ENCODE measurements around the gene TNS1.

DNA sequence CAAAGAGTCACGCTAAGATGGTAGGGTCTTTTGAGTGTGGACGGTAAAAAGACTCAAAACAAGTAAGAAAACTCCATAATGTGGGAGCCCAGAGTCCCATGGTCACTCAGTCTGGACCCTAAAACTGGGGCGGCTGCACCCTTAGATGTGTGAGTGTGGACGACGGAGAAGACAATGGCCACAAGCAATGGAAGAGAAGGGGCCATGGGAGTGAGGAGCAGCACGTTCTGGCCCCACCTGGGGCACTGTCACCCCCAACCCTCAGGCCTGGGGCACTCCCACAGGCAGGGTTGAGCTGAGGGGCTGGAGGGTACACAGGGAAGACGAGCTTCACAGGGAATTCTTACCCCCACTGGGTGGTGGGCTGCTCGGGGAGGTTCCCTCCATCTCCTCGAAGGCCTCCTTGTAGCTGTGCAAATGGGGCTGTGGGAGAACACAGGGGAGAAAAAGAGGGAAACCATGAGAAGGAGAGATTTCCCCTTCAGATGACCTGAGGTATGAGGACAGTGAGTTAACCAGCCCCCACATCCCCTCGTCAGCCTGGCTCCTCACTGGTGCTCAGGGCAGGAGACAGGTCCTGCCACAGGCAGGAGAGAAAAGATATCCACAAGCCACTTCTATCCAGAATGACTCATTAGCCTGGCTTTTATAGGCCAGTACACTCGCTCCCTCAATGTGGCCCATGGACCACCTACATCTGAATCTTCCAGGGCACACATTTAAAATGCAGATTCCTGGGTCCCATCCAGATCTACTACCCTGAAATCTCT is 167.9 kb downstream of the TNS1 start:
- TF ChIP-seq, protein P1, sequence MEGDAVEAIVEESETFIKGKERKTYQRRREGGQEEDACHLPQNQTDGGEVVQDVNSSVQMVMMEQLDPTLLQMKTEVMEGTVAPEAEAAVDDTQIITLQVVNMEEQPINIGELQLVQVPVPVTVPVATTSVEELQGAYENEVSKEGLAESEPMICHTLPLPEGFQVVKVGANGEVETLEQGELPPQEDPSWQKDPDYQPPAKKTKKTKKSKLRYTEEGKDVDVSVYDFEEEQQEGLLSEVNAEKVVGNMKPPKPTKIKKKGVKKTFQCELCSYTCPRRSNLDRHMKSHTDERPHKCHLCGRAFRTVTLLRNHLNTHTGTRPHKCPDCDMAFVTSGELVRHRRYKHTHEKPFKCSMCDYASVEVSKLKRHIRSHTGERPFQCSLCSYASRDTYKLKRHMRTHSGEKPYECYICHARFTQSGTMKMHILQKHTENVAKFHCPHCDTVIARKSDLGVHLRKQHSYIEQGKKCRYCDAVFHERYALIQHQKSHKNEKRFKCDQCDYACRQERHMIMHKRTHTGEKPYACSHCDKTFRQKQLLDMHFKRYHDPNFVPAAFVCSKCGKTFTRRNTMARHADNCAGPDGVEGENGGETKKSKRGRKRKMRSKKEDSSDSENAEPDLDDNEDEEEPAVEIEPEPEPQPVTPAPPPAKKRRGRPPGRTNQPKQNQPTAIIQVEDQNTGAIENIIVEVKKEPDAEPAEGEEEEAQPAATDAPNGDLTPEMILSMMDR (IDR thresholded peaks at IDR 0.05 in 2 of 3, conservative IDR thresholded peaks at IDR 0.05 in 1 of 3; ENCODE audit: control insufficient read depth in 2 of 3, extremely low read depth in 1 of 3, insufficient read depth in 1 of 3, low read depth in 3 of 3, low read length in 3 of 3) = no peak
- TF ChIP-seq, protein P2, sequence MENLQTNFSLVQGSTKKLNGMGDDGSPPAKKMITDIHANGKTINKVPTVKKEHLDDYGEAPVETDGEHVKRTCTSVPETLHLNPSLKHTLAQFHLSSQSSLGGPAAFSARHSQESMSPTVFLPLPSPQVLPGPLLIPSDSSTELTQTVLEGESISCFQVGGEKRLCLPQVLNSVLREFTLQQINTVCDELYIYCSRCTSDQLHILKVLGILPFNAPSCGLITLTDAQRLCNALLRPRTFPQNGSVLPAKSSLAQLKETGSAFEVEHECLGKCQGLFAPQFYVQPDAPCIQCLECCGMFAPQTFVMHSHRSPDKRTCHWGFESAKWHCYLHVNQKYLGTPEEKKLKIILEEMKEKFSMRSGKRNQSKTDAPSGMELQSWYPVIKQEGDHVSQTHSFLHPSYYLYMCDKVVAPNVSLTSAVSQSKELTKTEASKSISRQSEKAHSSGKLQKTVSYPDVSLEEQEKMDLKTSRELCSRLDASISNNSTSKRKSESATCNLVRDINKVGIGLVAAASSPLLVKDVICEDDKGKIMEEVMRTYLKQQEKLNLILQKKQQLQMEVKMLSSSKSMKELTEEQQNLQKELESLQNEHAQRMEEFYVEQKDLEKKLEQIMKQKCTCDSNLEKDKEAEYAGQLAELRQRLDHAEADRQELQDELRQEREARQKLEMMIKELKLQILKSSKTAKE (IDR thresholded peaks at IDR 0.05; ENCODE audit: low read depth, poor library complexity, severe bottlenecking) = no peak
- TF ChIP-seq BHLHE40 (IDR thresholded peaks at IDR 0.05; ENCODE audit: borderline replicate concordance in 1 of 2, low read depth in 2 of 2, low read length in 1 of 2) = no peak
- TF ChIP-seq, protein P3, sequence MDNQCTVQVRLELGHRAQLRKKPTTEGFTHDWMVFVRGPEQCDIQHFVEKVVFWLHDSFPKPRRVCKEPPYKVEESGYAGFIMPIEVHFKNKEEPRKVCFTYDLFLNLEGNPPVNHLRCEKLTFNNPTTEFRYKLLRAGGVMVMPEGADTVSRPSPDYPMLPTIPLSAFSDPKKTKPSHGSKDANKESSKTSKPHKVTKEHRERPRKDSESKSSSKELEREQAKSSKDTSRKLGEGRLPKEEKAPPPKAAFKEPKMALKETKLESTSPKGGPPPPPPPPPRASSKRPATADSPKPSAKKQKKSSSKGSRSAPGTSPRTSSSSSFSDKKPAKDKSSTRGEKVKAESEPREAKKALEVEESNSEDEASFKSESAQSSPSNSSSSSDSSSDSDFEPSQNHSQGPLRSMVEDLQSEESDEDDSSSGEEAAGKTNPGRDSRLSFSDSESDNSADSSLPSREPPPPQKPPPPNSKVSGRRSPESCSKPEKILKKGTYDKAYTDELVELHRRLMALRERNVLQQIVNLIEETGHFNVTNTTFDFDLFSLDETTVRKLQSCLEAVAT (IDR thresholded peaks at IDR 0.05) = no peak
- TF ChIP-seq HDGF (IDR thresholded peaks at IDR 0.05) = no peak
- TF ChIP-seq, protein P4, sequence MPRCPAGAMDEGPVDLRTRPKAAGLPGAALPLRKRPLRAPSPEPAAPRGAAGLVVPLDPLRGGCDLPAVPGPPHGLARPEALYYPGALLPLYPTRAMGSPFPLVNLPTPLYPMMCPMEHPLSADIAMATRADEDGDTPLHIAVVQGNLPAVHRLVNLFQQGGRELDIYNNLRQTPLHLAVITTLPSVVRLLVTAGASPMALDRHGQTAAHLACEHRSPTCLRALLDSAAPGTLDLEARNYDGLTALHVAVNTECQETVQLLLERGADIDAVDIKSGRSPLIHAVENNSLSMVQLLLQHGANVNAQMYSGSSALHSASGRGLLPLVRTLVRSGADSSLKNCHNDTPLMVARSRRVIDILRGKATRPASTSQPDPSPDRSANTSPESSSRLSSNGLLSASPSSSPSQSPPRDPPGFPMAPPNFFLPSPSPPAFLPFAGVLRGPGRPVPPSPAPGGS (IDR thresholded peaks at IDR 0.05; ENCODE audit: borderline replicate concordance, insufficient read depth, low read depth, low read length, poor library complexity, severe bottlenecking) = no peak
- no peak for TF ChIP-seq POLR2A (IDR thresholded peaks at IDR 0.05; ENCODE audit: low read depth, low read length)
- TF ChIP-seq BRCA1 (IDR thresholded peaks at IDR 0.05; ENCODE audit: low read depth, low read length) = no peak
- TF ChIP-seq SREBF2 (IDR thresholded peaks at IDR 0.05; ENCODE audit: low read length) = no peak
- no peak for TF ChIP-seq SIN3A (IDR thresholded peaks at IDR 0.05; ENCODE audit: low read depth, low read length)
- no peak for TF ChIP-seq SRF (IDR thresholded peaks at IDR 0.05; ENCODE audit: low read depth in 2 of 2, low read length in 2 of 2)
